ENCODE data around the gene TSHZ3.
A peak's percentile ranks its signal among the peaks of the same experiment; 100 is the strongest.

TSHZ3 gene

DNA sequence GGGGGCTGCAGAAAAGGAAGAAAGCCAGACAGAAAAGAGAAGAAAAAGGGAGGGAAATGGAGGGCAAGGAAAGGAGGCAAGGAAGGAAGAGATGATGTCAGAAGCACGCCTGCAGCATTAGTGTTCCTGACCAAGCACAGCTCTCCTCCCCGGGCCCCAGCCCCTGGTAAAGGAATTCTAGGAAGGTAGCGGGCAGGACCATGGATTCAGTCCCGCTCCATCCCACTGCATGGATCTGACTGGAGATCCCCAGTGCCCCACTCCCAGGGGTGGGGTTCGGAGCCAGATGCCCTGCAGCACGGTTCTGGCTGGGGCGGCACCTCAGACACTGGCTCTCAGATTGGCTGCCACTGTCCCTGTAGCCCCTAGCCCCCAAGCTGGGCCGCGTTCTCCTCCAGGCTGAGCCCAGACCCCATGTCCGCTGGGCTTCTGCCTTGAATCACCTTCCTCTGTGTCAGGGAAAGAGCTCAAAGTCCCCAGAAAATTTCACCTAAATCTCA is 59.8 kb downstream of the TSHZ3 start:
- no peak overlapping the region for H3K4me3 ChIP-seq (ENCODE audit: low read length)
- no peak for DNase-seq (ENCODE audit: low read depth)
- TF ChIP-seq, protein P1, sequence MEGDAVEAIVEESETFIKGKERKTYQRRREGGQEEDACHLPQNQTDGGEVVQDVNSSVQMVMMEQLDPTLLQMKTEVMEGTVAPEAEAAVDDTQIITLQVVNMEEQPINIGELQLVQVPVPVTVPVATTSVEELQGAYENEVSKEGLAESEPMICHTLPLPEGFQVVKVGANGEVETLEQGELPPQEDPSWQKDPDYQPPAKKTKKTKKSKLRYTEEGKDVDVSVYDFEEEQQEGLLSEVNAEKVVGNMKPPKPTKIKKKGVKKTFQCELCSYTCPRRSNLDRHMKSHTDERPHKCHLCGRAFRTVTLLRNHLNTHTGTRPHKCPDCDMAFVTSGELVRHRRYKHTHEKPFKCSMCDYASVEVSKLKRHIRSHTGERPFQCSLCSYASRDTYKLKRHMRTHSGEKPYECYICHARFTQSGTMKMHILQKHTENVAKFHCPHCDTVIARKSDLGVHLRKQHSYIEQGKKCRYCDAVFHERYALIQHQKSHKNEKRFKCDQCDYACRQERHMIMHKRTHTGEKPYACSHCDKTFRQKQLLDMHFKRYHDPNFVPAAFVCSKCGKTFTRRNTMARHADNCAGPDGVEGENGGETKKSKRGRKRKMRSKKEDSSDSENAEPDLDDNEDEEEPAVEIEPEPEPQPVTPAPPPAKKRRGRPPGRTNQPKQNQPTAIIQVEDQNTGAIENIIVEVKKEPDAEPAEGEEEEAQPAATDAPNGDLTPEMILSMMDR (conservative IDR thresholded peaks at IDR 0.05; ENCODE audit: low read length): no peak

DNA sequence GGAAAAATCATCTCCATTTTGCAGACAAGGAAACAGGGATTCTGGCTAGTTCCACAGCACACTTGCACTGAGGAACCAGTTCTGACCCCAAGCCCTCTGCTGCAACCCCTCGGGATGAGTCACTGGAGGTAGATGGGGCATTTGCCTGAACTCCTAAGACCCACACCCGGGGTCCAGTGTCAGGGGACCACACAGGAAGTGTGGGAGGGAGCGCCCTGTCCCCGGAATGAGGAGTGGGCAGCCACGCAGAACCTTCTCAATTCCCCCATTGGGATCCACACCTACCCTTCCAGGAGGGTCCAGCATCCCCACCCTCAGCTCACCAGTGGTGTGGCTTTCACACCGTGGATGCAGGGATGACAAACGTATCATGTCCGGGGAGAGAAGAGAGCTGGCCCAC is 62.7 kb downstream of the TSHZ3 start:
- TF ChIP-seq, protein P1 (conservative IDR thresholded peaks at IDR 0.05; ENCODE audit: low read length): no peak
- H3K4me3 ChIP-seq (ENCODE audit: low read length): peak overlapping the region; percentile 54; the same call in 1 of the 2 replicates
- DNase-seq (ENCODE audit: low read depth): no peak

DNA sequence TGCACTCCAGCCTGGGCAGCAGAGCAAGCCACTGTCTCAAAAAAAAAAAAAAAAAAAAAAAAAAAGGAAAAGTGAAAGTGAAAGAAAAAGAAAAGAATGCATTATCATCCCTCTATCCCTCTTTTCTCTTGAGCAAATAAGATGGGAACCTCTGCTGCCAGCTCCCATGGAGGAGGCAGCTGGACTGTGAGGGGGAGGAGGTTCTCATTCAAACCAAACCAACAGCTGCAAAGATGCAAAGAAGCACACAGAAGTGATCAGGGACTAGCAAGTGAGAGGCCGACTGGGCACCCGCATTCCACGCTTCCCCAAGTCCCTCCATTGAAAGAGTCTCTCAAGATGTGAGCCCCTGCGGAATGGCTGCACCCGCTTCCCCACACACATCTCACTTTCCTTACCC is 63.5 kb downstream of the TSHZ3 start:
- peak; percentile 65 for DNase-seq (ENCODE audit: low read depth)
- TF ChIP-seq, protein P1 (conservative IDR thresholded peaks at IDR 0.05; ENCODE audit: low read length): no peak
- peak overlapping the region; percentile 54 for H3K4me3 ChIP-seq (ENCODE audit: low read length)

DNA sequence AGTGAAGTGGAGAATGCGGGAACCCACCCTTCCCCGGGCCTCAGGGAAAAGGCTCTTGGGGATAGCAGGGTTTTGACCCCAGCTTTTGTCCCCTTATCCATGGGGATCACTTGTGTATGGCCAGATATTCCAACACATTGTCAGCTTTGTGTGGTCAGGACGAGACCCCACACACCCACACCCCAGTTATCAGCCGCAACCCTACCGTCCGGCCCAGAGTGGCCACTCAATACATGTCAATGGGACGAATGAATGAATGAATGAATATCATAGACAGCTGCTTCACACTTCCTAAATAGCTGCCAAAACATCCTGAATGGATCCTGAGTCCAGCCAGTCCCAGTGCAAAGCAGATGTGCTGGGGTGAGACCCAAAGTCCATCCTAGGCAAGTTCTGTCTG is 64.6 kb downstream of the TSHZ3 start:
- TF ChIP-seq, protein P1 (conservative IDR thresholded peaks at IDR 0.05; ENCODE audit: low read length): no peak
- DNase-seq (ENCODE audit: low read depth): no peak
- H3K4me3 ChIP-seq (ENCODE audit: low read length): no peak overlapping the region

DNA sequence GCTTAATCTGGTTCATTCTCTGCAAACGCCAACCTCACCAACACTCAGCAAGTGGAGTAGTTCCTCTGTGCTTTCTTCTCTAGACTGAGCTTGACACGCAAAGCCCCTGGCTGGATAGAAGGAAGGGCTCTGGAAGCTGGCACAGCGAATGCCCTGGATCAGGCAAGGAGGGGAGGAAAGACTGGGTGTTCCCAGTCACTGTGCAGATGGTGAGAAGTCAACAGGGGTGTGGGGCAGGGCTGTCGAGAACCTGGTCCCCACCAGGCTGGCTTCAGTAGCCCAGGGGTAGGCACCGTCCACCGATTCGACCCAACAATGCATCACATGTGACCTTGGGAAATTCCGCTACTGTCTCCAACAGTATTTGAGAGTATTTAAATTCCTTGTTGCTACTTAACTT is 65.5 kb downstream of the TSHZ3 start:
- no peak for DNase-seq (ENCODE audit: low read depth)
- H3K4me3 ChIP-seq (ENCODE audit: low read length): no peak overlapping the region
- TF ChIP-seq, protein P1 (conservative IDR thresholded peaks at IDR 0.05; ENCODE audit: low read length): no peak

DNA sequence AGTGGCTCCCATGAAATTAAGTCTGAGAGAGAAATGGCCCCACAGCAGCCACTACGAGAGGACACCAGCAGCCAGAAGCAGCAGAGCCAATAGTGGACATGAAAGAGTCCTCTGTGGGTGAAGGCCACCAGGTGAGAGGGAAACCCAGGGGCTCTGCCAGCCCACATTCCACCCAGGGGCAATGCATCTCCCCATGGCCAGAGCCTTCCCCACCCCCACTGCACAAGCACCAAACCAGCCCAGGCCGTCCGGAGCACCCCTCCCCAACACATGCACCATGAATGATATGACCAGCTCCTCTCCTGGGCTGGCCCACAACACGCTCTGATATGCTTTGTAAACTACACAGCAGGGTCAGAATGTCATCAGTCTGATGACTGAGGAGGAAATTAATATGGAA is 66.9 kb downstream of the TSHZ3 start:
- TF ChIP-seq, protein P1 (conservative IDR thresholded peaks at IDR 0.05; ENCODE audit: low read length): no peak
- no peak overlapping the region for H3K4me3 ChIP-seq (ENCODE audit: low read length)
- no peak for DNase-seq (ENCODE audit: low read depth)

DNA sequence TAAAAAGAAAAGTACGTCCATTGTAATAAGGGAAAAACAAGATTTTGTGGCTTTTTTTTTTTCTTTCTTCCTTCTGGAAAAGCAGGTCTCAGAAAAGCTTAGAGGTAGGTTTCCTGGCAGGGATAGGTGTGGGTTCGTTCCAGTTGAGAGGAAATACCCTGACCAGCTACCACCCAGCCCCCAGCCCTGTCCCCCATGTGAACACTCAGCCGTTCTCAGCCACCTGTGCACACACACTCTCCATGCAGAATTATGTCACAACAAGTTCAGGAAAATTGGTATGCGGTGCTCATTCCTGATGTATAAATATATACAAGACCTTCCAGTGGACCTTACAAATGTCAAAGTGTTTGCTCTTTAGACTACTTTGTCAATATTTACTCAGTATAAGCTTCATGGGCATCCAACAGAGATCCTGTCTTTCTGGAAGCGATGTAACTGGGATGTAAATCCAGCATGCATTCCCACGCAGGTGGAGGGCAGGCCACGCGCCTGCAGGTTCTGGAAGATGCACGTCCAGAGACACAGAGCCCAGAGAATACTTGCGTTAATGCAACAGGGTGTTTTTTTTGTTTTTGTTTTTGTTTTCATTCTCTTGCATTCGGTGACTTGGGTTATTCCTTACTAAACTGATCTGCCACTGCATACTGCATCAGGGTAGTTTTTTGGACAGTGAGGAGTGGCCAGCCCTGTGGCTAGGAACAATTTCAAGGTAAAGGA is 68.8 kb downstream of the TSHZ3 start:
- TF ChIP-seq, protein P1 (conservative IDR thresholded peaks at IDR 0.05; ENCODE audit: low read length): no peak
- no peak for DNase-seq (ENCODE audit: low read depth)
- H3K4me3 ChIP-seq (ENCODE audit: low read length): no peak overlapping the region
